Mucosa of descending colon (tissue), 3 donors: Measurements from ENCODE around the gene PLD1. TPM values are rescaled to one million over a fixed set of nuclear protein-coding genes. Genes with fewer than 3 reads are reported as not detected.
A peak's percentile ranks its signal among the peaks of the same experiment; 100 is the strongest.

Experiments used
- ATAC-seq: fragments of 200-7000 bp; cut with Tn5 transposase; one replicate; pipeline ENCODE4 v1.9.1; 2020; ENCODE audit warnings: mild to moderate bottlenecking, moderate library complexity
- DNase-seq, 3 donors: peaks; one replicate each; pipeline ENCODE4 v3.0.0-alpha.2; 2020
- H3K36me3 ChIP-seq: fragments of 200-600 bp; one replicate; pipeline ENCODE4 v1.8.0; 2021; ENCODE audit warnings: low read depth, mild to moderate bottlenecking
- H3K4me1 ChIP-seq: fragments of 200-600 bp; one replicate; pipeline ENCODE4 v1.8.0; 2021; ENCODE audit warnings: low read depth, mild to moderate bottlenecking
- H3K4me3 ChIP-seq: fragments of 200-600 bp; one replicate; pipeline ENCODE4 v1.8.0; 2021; ENCODE audit warnings: mild to moderate bottlenecking
- H3K9me3 ChIP-seq: fragments of 200-600 bp; one replicate; pipeline ENCODE4 v1.8.0; 2021; ENCODE audit warnings: mild to moderate bottlenecking
- intact Hi-C, 2 donors: fragments of 100-400 bp; cut with DNase I in 1 of 2; cut with micrococcal nuclease in 1 of 2; formaldehyde crosslinking; loops; one replicate each; pipeline versions ENCODE4 v1.11.0 to v1.11.1; 2022; cut with DNase I, micrococcal nuclease
- total RNA-seq, 3 donors: library from RNA; stranded (reverse); fragmentation: NEBNext Ultra II Directional in 2 of 3; extraction: Animal tissue kit (Norgen Biotek cat#: 25700) in 2 of 3; gene quantifications; one replicate each; pipeline versions ENCODE4 v1.2.1 to v1.2.4, GENCODE V29; 2021 to 2023
- TF ChIP-seq, protein P1 (sequence below): fragments of 200-600 bp; IDR thresholded peaks from one replicate; pipeline ENCODE4 v1.8.0; 2022; ENCODE audit warnings: antibody characterized with exemption, mild to moderate bottlenecking
- donor health status: DM: no; HTN: no; CAD: no; lungs with moderate emphysema.
- donor health status: DM: no; HTN: no; CAD: no.
- donor health status: DM: no; HTN: yes; CAD: no.

PLD1 gene
- total RNA-seq, 3 donors from 2014 or later: 46.6 to 105 (median 65.1) TPM

DNA sequence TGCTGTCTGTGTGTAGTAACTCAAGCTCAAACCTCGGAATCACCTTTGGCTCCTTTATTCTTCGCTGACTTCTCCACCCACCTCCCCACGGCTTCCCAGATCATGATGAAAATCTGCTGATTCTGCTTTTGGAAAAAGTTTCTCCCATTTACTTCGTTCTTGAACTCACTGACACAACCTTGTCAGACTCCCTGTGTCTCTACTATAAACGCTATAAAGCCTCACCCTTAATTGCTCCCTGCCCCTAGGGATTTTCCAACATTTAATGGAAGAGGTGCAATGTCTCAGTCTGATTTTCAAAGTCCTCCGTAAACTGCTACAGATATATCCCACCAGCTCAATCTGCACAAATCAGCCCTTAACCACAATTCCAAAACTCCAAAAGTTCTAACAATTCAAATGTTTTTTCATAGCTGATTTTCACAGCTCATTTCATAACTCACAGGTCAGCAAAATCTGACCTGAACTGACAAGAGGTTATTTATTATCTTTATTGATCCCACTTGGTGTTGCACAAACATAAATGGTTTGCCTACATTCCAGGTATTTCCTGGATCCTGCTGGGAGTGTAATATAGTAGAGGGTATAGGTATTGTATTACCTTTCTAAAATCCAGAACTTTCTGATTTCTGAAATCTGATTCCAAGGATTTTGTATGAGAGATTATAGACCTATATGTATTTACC is 129.4 kb downstream of the PLD1 start:
- peak; percentile 52 for ATAC-seq
- Histone ChIP-seq H3K36me3 (no peaks in the 10 kb centered on the region), H3K4me3 (no peak overlapping the region), H3K9me3 (no peaks in the 10 kb centered on the region), H3K4me1 (peaks cover 12% of the 10 kb centered on the region)
- TF ChIP-seq, protein P1, sequence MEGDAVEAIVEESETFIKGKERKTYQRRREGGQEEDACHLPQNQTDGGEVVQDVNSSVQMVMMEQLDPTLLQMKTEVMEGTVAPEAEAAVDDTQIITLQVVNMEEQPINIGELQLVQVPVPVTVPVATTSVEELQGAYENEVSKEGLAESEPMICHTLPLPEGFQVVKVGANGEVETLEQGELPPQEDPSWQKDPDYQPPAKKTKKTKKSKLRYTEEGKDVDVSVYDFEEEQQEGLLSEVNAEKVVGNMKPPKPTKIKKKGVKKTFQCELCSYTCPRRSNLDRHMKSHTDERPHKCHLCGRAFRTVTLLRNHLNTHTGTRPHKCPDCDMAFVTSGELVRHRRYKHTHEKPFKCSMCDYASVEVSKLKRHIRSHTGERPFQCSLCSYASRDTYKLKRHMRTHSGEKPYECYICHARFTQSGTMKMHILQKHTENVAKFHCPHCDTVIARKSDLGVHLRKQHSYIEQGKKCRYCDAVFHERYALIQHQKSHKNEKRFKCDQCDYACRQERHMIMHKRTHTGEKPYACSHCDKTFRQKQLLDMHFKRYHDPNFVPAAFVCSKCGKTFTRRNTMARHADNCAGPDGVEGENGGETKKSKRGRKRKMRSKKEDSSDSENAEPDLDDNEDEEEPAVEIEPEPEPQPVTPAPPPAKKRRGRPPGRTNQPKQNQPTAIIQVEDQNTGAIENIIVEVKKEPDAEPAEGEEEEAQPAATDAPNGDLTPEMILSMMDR: no peak
- peak in 1 of 3 donors; percentile 35 for DNase-seq
- intact Hi-C loops: no loop called here

DNA sequence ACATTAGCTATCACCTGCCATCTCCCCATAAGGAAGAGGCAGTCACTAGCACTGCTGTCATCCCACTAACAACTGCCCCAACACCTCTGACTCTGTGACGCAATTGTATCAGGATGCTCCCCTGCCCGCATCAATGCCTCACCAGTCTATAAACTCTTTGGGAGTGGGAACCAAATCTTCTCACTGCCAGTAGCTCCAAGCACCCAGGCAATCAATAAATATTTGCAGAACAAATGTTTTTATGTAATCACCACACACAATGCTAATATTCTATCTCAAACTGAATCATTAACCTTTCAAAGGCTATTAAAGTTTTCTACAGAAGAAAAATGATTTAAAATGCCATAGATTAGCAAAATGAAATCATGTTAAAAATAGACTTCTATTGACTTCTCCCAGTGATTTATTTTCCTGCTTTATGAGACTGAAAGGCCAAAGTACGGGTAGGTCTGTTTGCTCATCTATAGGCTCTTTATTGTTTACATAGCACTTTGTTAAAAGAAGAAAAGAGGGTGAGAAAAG is 131.3 kb downstream of the PLD1 start:
- ATAC-seq (peak; percentile 75), DNase-seq (peak in 1 of 3 donors; percentile 58)
- H3K9me3 ChIP-seq: no peaks in the 10 kb centered on the region
- intact Hi-C loops: no loop called here
- H3K36me3 ChIP-seq: no peaks in the 10 kb centered on the region
- peaks cover 12% of the 10 kb centered on the region for H3K4me1 ChIP-seq
- H3K4me3 ChIP-seq: no peak overlapping the region
- TF ChIP-seq, protein P1: no peak

DNA sequence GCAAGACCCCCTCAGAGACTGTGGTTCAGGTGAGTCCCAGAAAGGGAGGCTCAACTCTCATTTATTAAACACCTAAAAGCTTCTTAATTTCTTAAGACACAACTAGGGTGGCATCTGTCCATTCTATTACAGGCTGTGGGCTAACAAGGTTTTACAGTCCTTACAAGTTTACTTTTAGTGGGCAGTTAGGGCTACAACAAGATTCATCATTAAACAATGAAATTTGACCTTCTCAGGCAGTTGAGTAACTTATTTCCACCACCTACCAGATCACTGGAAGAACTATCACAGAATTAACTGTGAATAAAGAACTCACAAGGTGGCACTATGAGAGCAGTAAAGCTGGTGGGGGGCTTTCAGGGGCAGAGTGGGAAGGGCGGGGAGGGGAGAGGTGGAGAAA is 132.6 kb downstream of the PLD1 start:
- no peaks in the 10 kb centered on the region for H3K9me3 ChIP-seq
- DNase-seq (no peak), ATAC-seq (no peak)
- peaks cover 12% of the 10 kb centered on the region for H3K4me1 ChIP-seq
- H3K36me3 ChIP-seq: no peaks in the 10 kb centered on the region
- TF ChIP-seq, protein P1: no peak
- intact Hi-C loops: no loop called here
- no peak overlapping the region for H3K4me3 ChIP-seq

DNA sequence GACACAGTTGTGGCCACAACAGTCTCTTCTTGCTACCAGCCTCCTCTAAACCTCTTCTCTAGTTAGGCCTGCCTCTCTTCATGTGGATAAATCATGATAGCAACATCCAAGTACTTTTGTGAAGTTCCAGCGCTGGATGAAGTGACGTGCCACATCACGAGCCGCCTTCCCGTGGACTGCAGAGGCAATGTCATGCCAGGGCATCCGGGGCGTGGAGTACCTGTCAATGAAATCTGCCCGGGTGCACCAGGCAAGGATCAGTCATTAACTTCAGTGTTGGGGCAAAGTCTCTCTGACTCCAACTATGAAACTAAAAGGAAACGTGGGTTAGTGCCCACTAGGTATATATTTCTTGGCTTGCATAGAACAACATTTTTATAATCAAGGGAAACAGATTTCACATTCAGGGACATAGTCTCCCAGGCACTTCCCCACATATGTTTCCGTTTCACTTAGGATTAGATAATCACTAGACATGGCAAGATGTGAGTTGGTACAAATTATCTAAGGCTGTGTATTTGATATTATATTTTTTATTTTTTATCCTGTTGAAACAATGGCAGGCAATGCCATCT is 133.6 kb downstream of the PLD1 start:
- ATAC-seq: peak; percentile 91

DNA sequence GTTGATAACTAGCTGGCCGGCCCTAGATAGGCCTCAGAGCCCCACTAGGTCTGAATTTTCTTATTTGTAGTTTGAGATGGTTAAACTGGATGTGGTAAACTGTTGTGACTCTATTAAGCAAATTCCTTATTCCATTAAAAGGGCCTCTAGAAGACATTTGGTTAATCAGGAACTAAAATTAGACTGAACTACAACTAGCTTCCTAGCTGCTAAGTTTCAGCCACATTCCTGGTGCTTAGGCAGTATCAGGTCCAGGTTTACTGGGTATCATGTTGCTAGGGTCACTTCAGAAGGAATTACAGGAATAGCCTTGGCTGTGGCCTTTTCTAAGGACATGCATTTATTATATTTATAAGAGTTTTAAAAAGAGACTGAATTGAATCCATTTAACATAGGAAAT is 136.3 kb downstream of the PLD1 start:
- TF ChIP-seq, protein P1: no peak
- intact Hi-C loops: no loop called here

More for the DNA sequence above, 133.6 kb downstream of the PLD1 start:
- Histone ChIP-seq H3K36me3 (no peaks in the 10 kb centered on the region), H3K4me1 (peaks cover 12% of the 10 kb centered on the region), H3K4me3 (no peak overlapping the region), H3K9me3 (no peaks in the 10 kb centered on the region)
- intact Hi-C loops: no loop called here
- DNase-seq: peak; percentile 85 to 89 (median 89)
- TF ChIP-seq, protein P1: no peak

More for the DNA sequence above, 136.3 kb downstream of the PLD1 start:
- Histone ChIP-seq H3K9me3 (no peaks in the 10 kb centered on the region), H3K36me3 (no peaks in the 10 kb centered on the region), H3K4me3 (no peak overlapping the region), H3K4me1 (peaks cover 6% of the 10 kb centered on the region)
- no peak for ATAC-seq
- no peak for DNase-seq
